GM18502 (cell line): ENCODE measurements around the gene GNB1.
"Not testable (repeated sequence)": the region's sequence is repeated elsewhere in the genome, so short reads cannot be mapped to it uniquely, and the experiment has no call there.

ENCODE experiments used
- ATAC-seq: cut with Tn5 transposase; IDR thresholded peaks from one replicate; pipeline ENCODE4 v1.9.1; 2021; ENCODE audit warnings: mild to moderate bottlenecking; ENCODE audit not compliant: unreplicated experiment, poor library complexity

Gene GNB1

GRCh38 chr1:1752636-1753606 lies 138.0 kb downstream of the GNB1 start:
- no peak for ATAC-seq

GRCh38 chr1:1752190-1752589 lies 138.7 kb downstream of the GNB1 start:
- no peak for ATAC-seq

DNA sequence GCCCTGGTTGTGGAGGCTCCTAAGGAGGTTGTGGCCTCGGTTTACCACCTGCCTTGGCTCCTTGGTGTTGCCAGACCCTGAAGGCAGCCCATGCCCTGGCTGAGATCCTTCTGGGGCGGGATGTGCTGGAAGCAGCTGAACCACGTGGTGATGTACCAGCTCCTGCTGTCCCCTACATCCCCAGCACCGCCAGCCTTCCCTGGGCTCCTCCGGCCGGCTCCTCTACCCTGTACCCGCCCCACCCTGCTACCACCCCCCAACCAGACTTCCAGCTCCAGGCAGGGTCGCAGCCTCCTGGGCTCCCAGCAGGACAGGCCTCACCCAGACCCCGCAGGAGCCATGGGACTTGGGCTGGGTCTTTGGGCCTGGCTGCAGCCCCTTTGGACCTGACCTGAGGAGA lies 140.9 kb downstream of the GNB1 start:
- not testable (repeated sequence) for ATAC-seq

DNA sequence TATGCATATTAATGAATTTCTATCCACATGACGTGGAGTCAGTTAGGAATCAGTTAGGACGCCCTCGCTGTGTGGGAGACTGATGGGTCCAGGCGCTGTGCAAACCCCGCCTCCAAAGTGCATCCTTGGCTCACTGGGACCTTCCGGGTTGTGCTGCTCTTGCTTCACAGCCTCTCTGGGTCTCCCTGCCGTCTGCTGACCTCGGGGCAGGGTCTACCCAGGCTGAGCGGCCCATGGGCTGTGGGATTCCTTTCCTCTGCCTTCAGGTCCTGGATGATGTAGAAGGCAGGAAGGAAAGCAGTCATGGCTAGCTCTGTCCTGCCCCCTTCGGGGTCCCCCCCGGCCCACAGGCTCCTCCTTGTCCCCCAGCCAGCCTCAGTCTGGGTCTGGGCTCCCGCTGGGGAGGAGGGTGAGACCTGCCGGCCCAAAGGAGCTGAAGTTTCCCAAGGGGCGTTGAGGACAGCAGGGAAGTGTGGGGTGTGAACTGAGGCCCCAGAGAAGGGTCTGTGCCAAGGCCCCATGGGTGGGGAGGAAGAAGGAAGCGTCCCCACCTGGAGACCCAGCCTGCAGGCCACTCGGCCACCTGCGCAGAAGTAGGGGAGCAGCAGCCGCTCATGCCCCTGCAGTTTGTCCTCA lies 142.1 kb downstream of the GNB1 start:
- ATAC-seq: no peak

DNA sequence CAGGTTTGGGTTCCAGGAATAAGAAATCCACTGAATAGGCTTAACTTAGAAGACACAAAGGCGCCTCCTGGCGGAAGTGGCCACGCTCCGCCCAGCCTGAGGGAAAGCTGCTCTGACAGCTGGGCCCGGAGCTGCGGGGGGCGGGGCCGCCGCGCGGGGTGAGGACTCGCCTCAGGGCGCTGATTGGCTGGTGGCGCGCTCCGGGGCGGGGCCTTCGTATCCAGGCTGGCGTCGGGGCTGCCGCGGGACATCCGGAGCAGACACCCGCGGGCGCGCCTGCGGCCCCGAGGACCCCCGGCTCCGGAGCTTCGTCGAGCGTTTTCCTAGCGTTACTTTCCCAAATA lies 144.3 kb downstream of the GNB1 start:
- ATAC-seq: peak; percentile 85

DNA sequence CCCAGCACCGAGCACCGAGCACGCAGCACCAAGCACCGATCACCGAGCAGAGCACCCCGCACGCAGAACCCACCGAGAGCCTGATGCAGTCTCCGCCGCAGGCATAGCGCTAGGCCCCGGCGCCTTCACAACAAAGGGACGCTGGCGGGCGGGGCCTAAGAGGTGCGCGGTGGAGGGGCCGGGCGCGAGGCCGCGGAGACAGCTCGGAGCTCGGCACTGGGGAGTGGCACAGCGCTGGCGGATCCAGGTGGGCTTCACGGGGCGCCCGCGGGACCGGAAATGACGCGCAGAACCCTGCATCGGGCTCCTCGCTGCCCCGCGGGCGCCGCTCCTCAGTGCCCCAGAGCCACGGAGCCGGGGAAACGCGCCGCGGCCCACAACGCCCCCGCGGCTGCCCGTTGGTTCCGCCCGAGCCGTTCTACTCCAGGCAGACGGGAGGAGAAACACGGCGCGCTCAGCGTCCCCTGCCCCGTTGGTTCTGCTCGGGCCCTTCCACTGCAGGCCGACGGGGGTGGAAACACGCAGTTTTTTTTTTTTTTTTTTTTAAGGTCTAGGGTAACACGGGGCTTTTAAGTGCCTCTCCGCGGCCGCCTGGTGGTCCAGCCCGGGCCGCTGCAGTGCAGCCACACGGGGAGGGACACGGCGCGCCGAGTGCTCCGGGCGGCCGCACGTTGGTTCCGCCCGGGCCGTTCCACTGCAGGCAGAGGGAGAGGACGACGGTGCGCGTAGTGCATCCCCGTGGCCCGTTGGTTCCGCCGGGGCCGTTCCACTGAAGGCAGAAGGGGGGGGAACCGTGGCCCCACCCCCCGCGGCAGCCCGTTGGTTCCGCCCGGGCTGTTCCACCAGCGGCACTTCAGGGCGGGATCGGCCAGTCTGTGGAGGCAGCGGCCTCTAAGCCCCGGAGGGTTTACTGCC lies 145.0 kb downstream of the GNB1 start:
- peak; percentile 74 for ATAC-seq

DNA sequence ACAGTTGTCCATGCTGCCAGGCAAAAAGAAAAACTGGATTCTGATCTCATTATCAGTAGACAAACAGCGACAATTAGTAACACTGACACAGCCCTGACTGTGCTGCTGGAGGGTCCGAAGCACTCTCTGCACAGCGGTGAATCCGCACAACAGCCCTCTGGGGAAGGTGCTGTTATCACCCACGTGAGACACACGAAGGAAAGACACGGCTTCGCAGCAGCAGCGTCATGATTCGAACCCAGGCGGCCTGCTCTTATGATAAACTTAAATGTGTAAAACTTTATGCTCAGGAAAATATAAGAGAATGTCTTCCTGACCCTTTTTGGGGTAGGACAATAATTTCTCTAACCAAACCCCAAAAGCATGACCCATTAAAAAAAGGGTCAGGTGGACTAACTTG lies 148.4 kb downstream of the GNB1 start:
- not testable (repeated sequence) for ATAC-seq

DNA sequence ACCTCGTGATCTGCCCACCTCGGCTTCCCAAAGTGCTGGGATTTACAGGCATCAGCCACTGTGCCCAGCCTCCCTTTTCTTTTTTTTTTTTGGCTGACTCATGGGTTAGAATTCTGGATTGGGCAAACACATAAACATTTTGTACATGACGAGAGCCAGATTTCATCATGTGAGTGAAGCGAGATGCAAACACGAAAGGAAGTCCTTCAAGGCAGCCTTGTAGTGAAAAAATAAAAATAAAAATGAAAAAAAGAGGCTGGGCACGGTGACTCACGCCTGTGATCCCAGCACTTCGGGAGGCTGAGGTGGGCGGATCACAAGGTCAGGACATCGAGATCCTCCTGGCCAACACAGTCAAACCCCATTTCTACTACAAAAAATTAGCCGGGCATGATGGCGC lies 149.9 kb downstream of the GNB1 start:
- not testable (repeated sequence) for ATAC-seq

GRCh38 chr1:1738799-1739337 lies 152.0 kb downstream of the GNB1 start:
- not testable (repeated sequence) for ATAC-seq

DNA sequence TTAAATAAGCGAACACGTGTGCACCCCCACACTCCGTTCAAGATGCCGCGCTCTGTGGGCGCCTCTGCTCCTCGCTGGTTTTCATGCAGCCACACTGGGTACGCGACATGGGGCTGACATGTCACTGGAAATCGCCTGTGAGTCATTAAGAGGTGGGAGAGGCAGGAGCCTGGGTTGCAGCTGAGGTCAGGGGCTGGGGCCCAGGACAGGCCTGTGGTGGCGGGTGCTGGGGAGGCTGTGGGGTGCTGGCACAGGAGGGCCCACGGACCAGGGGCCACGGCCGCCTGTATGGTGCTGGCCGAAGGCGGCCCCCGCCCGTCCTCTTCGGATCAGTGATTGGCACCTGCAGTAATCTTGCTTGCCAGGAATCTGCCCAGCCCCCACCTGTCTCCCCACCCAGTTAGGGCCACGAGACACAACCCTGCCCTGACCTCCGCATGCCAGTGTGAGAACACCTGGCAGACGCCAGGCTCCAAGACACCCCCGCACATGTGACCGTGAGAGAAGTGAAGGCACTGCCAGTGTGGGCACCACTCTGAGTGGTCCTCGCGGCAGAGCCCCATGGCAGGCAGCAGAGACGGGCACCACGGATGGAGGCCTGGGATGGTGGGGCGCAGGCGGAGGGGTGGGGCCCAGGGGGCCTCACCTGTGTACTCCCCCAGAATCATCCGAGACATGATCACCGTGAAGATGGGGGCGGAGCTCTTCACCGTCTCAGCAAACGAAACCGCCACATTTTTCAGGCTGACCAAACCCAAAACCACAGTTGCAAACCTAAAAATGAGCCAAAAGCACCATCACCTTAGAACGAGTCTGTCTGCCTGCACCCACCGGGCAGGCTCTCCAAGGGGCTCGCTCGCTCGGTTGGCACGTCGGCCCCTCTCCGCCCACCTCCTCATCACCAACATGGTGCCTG lies 153.0 kb downstream of the GNB1 start:
- not testable (repeated sequence) for ATAC-seq
